GM23248 (cell line): ENCODE data around the gene NPHP4.

Experiments used
- EZH2 ChIP-seq: fragments of 200-600 bp; sonication (generic); IDR thresholded peaks from 2 replicates; pipeline ENCODE4 v1.6.1; 2018; ENCODE audit warnings: antibody characterized with exemption, mild to moderate bottlenecking; ENCODE audit not compliant: insufficient read depth, poor library complexity, severe bottlenecking
- EZH2phosphoT487 ChIP-seq: fragments of 200-600 bp; sonication (generic); IDR thresholded peaks from 2 replicates; pipeline ENCODE4 v1.6.1; 2018; ENCODE audit warnings: antibody characterized with exemption, moderate library complexity, mild to moderate bottlenecking, low read depth; ENCODE audit not compliant: insufficient read depth

- TF ChIP-seq EZH2 (no peak), EZH2phosphoT487 (no peak)
These were observed 81.6 kb downstream of the NPHP4 start for GRCh38 chr1:5910666-5911065.
